NCI-H2029 (cell line): ENCODE data around the gene GAL3ST3.
"Not testable (repeated sequence)": the region's sequence is repeated elsewhere in the genome, so short reads cannot be mapped to it uniquely, and the experiment has no call there.

Experiments
- DNase-seq: peaks from one replicate; lab custom pipeline; 2025; lab: John Stamatoyannopoulos, UW

Gene GAL3ST3, protein sequence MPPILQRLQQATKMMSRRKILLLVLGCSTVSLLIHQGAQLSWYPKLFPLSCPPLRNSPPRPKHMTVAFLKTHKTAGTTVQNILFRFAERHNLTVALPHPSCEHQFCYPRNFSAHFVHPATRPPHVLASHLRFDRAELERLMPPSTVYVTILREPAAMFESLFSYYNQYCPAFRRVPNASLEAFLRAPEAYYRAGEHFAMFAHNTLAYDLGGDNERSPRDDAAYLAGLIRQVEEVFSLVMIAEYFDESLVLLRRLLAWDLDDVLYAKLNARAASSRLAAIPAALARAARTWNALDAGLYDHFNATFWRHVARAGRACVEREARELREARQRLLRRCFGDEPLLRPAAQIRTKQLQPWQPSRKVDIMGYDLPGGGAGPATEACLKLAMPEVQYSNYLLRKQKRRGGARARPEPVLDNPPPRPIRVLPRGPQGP

DNA sequence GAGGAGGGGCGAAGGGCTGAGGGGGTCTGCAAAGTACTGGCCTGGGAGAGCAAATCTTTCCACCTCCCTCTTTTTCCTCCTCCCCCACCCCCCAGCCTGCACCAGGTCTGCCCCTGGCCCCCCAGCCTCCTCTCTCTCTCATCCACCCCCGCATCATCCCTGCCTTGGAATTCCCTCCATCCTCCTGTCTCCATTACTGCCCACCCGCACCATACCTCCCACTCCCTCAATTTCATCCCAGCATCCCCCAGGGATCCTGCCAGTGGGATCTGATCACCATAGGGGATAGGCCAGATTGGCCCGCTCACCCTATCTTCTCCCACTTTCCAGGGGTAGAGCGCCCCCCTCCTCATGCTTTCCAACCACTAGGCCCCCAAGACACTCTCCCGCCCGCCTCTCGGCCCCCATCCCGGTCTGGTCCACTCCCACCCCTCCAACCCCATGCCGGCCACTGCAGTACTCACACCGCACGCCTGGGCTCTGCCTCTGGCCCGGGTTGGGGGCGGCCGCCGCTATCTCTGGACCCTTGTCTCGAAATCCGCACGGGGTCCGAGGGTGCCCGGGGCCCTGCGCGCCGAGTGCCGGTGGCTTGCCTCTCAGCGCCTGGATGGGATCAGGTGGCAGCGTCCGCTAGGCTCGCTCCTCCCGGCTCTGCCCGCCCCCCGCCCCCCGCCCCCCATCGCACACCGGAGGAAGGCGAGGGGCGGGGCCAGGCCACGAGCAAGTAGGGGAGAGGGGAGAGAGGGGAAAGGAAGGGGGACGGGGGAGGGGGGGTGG, at the start of gene GAL3ST3:
Gene GAL3ST3, minus strand, starts transcription at position 615 of the 777 bp plus-strand sequence. CDS start 3,746 bp downstream, outside the sequence.
- no peak for DNase-seq

DNA sequence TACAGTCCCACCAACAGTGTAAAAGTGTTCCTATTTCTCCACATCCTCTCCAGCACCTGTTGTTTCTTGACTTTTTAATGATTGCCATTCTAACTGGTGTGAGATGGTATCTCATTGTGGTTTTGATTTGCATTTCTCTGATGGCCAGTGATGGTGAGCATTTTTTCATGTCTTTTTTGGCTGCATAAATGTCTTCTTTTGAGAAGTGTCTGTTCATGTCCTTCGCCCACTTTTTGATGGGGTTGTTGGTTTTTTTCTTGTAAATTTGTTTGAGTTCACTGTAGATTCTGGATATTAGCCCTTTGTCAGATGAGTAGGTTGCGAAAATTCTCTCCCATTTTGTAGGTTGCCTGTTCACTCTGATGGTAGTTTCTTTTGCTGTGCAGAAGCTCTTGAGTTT, 43.2 kb upstream of the GAL3ST3 start:
- DNase-seq, result not testable (repeated sequence)

DNA sequence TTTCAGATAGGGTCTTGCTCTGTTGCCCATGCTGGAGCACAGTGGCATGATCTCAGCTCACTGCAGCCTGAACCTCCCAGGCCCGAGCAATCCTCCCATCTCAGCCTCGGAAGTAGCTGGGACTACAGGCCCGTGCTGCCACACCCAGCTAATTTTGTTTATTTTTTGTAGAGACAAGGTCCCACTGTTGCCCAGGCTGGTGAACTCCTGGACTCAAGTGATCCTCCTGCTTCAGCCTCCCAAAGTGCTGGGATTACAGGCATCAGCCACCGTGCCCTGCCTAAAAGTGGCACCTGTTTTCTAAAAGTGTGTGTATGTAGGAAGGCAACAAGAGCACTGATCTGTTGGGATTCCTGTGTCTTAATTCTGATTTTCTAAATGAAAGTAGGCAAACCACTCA, 41.3 kb upstream of the GAL3ST3 start:
- no peak for DNase-seq

DNA sequence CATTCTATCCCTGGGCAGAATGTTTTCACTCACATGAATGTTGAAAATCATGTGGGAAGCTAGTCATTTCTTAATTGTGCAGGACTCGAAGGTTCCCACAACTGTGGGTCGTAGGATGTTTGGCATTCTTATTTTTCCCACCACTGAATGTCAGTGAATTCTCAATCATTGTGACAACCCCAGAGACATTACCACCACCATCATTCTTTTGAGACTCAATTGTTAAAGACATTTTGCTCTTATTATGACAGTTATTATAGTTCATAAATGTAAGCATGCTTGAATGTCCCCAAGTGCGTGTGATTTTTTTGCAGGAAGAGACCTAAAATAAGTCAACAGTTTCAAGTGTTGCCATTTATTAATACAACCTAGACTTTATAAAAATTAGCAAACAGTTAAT, 40.1 kb upstream of the GAL3ST3 start:
- no peak for DNase-seq

DNA sequence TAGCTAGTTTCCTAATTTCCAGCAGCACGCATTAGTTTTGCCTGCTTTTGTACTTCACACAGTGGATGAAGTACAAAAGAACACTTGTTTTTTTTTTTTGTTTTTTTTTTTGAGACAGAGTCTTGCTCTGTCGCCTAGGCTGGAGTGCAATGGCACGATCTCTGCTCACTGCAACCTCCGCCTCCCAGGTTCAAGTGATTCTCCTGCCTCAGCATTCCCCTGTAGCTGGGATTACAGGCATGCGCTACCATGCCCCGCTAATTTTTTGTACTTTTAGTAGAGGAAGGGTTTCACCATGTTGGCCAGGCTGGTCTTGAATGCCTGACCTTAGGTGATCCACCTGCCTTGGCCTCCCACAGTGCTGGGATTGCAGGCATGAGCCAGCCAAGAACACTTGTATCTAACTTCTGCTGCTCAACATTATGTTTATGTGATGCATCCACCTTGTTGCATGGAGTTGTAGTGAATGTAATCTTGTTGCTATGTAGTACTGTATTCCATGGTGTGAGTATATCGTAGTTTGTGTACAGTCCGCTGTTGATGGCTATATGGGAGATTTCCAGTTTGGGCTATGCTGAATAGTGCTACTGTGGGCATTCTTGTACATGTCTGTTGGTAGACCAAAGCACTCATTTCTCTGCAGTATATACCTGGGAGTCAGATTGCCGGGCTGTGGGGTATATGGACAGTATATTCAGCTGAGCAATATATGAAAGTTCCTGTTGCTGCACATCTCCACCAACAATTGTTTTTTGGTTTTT, 38.4 kb upstream of the GAL3ST3 start:
- no peak for DNase-seq

DNA sequence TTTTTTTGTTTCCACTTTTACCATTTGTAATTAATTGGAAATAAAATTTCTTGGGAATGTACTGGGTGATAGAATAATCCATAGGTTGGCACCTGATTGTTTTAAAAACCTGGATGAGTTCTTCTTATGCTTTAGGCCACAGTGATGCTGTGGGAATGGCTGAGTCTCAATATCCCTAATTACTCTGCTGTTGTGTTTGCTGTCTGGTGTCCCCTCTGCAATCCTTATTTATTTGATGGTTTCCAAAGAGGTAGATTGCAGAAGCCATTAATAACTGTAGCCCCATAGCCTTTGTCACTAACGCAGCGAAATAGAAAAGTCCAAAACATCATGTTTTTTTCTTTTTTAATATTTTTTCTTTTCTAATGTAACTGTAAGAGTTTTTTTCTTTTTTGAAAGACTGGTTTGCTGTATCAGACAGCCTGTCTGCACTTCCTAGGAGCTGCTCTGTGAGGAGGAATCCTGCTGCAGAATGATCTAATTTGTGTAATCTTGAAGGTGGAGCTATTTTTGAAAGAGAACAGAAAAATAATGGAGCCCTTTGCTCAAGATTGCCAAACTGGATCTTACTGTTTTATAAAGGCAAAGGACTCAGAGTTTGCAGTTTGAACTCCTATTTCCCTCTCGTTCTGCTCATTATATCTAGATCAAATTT, 36.0 kb upstream of the GAL3ST3 start:
- DNase-seq, result no peak

DNA sequence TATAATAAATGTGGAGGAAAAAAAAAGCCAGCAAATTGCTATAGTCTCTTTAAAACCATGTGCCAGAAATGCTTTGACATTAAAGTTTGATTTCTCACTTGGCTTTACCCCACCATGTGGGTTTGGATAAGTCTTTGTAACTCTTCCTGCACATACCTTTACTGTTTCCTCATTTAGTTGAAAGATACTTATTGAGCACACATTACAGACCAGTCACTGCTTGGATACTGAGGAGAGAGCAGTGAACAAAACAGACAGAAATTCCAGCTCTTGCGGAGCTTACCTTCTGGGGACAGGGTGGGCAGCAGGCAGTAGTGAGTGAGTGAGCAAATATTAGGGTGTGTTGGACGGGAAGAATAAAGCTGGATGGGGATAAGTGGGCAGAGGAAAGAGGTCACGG, 34.8 kb upstream of the GAL3ST3 start:
- no peak for DNase-seq

DNA sequence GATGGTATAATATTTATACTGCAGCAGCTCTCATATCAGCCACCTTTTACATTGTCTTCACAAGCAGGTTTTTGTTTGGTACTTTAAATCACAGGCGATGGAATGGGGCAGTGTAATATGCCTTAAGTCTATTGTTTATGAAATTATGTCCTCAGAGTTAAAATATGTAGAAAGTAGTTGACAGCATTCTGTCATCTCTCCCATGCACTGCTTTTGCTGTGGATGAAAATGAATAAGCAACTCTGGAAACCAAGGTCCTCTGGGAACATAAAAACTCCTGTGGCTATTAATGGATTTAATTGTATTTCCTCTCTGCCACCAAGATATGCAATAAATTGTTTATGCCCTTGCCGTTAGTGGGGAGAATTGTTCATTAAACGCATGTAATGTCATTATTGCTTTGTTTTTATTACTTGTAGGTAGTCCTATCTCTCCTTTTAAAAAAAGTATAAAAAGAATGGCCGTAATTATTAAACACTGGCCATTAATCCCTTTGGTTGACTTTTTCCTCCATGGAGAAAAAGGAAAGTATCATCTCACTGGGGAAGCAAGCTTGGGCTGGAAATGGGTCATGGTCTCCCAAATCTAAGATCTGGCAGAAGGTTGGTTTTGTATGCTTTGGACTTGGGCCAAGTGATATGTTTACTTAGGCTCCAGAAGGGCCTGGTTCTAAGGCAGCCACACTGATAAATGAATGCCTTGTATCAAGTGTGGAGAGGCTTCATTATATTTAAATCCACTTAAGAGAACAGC, 34.2 kb upstream of the GAL3ST3 start:
- peak; percentile 83 for DNase-seq

DNA sequence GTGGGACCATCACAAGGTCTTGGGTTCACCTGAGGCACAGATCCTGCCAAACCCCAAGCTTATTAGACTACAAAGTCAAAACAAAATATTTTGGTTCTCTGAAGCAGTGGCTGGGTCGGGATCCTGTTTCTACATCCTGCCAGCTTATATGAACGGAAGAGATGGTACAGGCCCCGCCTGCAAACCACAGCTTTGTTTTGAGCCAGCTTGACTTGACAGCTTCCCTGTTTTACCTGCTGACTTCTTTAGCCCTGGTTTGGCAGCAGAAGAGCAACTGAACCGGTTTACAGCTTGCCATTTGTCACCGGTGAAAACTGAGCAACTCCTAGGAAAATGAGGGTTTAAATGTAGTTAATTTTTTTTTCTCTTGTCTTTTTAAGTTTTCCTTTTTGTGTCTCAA, 32.5 kb upstream of the GAL3ST3 start:
- peak; percentile 81 for DNase-seq

DNA sequence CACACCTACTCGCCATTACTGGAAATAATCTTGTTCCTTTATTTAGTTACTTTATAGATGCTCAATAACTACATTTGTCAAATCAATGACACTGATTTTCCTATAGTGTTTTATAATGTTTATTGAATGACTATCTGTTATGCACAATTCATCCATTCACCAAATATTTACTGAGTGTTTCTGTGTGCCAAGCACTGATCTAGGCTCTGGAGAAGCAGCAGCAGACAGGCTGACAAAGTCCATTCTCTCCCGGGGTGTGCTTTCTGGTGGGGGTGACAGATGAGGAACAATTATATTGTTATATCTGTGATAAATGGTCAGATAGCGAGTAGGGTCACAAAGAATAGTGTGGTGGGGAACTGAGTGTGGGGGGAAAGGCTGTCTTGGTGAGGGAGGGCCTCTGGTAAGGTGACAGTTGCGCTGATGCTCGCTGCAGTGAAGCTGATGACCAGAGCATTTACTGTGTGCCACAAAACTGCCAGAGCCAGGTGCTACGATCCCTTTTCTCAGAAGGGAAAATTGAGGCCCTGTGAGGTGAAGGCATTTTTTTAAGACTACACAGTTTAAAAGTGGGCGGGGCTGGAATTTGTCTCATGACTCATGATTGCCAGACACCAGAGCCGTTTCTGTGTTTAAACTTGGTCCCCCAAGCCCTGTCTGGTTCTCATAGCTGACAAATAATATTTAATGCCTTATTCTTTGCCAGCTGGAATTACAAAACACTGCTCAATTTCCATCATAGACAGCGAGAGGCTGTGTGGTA, 31.3 kb upstream of the GAL3ST3 start:
- DNase-seq, result no peak

DNA sequence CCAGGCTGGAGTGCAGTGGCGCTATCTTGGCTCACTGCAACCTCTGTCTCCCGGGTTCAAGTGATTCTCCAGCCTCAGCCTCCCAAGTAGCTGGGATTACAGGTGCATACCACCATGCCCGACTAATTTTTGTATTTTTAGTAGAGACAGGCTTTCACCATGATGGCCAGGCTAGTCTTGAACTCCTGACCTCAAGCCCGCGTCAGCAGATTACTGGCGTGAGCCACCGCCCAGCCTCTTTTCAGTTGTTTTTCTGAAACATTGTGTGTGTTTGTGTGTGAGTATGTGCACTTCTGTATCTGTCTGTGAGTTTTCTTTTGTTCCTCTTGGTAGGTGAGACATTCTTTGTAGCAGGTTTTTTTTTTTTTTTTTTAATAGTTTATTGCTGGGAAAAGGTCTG, 30.0 kb upstream of the GAL3ST3 start:
- not testable (repeated sequence) for DNase-seq

DNA sequence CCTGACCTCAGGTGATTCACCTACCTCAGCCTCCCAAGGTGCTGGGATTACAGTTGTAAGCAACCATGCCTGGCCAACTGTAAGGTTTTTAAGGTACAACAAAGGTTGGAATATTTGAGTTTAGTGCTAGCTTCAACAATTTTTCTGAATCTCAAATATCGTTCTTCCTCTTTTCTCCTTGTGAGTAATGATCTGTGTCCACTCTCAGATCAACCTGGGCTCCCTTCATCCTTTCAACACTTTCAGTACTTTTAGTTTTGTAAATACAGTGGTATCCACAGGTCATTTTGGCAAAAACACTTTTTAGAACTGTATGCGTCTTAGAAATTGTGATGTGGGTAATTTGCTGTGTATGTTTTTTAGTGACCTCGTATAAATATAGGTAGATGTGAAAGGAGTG, 29.0 kb upstream of the GAL3ST3 start:
- no peak for DNase-seq

DNA sequence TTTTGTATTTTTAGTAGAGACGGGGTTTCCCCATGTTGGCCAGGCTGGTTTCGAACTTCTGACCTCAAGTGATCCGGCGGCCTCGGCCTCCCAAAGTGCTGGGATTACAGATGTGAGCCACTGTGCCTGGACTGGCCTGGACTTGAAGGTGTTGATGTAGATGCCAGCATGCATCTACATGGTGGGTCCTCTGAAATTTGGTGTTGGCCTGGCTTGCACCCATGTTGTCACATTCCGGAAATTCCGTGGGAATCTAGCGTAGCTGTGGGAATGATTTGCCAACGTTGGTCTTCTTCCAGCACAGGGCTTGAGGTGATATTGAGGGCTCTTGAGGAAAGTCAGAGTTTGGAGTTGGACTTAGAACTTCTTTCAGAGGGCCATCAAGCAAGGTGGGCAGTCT, 27.6 kb upstream of the GAL3ST3 start:
- no peak for DNase-seq

DNA sequence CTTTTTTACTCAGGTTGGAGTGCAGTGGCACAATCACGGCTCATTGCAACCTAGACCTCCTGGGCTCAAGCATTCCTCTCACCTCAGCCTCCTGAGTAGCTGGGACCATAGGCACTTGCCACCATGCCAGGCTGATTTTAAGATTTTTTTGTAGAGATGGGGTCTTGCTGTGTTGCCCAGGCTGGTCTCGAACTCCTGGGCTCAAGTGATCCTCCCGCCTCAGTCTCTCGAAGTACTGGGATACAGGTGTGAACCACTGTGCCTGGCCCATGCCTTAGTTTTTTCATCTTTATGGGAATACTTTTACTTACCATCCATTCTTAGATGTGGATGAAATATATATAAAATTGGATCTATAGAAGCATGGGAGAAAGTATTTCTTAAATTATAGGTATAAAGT, 26.3 kb upstream of the GAL3ST3 start:
- no peak for DNase-seq

DNA sequence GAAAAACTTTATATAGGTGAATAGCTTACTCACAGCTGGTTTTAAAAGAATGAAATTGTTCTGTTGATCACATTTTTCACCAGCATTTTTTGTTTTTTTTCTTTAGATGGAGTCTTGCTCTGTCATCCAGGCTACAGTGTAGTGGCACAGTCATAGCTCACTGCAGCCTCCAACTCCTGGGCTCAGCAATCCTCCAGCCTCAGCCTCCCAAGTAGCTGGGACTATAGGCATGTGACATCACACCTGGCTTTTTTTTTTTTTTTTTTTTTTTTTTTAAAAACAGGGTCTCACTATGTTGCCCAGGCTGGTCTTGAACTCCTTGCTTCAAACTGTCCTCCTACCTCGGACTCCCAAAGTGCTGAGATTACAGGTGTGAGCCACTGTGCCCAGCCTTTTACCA, 24.7 kb upstream of the GAL3ST3 start:
- no peak for DNase-seq

DNA sequence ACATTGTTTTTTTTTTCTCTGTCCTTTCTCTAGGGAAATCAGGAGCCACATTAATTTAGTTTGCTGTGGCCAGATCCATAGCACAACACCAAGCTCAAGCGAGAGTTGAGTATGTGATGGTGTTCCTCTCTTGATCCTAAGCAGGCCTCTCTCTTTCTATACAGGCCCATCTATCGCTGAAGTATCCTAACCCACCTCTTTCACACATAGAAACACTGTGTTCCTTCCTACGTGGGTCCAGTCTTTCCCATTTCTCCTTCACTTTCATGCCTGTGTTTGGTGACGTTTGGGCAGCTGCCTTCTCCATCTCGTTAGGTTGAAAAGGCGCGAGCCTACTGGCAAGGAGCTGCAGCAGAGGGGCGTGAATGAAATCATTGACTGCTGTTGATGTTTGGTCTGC, 23.6 kb upstream of the GAL3ST3 start:
- no peak for DNase-seq

DNA sequence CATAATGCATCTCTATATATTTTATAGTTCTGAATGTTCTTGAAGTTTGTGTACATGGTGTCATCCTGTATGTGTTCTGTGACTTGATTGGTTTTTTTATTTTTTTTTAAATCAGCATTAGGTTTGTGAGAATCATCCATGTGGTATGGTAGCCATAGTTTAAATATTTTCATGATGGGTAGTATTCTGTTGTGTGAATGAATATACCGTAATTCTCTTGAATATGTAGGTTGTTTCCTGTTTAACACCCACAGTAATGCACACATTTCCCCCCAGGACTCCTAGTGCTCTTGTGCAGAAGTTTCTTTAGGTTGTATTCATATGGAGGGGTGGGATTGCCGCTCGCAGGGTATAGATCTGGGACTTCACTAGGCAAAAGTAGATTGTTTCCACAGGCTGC, 23.1 kb upstream of the GAL3ST3 start:
- DNase-seq, result no peak

DNA sequence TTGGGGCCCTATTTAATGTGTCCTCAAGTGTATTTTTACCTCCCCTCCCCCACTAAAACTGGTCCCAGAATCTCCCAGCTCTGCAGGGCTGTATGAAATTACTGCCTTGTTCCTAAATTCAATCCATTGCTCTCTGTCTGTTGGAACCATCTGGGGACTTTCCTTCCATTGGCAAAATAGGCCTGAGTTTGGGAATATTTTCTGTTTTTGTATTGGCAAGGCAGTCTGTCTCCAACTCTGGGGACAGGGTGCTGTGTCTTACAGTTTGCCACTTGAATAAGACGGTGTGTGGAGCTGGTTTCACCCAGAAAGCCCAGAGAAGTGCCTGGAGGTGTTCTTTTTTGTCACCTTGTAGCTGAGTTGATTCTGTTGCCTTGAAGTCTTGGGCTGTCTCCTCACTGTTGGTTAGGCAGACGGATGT, 22.4 kb upstream of the GAL3ST3 start:
- DNase-seq, result no peak

DNA sequence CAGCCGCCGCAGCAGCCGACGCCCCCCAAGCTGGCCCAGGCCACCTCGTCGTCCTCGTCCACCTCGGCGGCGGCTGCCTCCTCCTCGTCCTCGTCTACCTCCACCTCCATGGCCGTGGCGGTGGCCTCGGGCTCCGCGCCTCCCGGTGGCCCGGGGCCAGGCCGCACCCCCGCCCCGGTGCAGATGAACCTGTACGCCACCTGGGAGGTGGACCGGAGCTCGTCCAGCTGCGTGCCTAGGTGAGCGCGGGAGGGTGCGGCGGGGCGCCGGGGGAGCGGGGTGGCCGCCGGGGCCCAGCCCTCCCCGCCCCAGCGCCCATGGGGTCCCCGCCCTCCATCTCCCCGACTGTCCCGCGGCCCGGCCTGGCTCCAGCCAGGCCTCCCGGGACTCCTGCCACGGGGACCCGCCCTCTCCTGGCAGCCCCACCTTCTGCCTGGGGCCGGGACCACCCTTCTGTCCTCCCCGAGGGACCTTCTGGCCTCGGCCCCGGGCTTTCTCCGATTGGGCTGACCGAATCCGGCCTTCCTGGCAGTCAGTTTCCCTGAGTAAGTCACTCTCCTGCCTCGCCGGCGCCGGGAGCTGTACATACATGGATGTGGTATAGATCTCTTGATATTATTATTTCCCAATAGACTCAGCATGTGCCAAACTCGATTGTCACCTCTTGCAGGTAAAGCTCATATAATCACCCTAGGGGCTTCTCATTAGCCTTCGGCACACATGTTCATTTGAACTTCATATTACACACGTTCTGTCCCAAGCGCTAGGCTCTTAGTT, 21.8 kb upstream of the GAL3ST3 start:
- no peak for DNase-seq
